Activated T-cell treated with anti-CD3 and anti-CD28 coated beads for 4 hours (primary cell): ENCODE measurements around the gene ANKRD11.

Source experiments
- DNase-seq: peaks from one replicate; pipeline ENCODE4 v3.0.0-alpha.2; 2020

ANKRD11 gene

DNA sequence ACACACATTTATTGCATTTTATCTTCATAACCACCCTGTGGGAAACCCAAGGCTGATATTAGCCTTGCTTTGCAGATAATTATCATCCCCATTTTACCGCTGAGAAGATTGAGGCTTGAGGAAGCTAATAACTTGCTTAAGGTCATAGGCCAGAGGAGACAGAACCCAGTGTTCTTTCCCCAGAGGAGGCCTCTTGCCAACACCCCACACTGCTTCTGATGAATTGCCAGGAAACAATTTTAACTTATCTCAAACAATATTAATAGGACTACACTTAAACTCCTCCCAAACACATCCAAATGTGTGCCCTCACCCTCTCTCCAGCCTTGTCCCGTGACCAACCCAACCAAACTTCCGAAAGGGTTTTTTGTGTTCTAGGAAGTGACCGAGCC is 15.7 kb upstream of the ANKRD11 start:
- DNase-seq = no peak

GRCh38 chr16:89505204-89506112 is 15.1 kb upstream of the ANKRD11 start:
- peak; percentile 85 for DNase-seq

DNA sequence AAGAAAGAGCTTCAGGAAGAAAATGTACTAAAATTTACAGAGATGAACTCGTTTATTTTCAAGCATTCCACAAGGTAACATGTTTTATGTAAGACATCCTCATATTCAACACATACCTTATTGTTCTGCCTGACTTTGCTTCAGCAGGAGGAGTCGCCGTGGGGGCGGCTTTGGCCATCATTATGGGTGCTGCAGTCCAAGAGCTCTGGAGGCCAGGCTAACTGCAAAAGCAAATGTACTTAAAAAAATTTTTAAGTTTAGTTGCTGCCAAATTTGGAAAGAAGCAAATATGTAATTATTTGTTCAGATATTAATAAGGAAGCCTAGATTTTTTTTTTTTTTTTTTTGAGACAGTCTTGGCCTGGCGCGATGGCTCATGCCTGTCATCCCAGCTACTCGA is 13.7 kb upstream of the ANKRD11 start:
- DNase-seq = no peak

DNA sequence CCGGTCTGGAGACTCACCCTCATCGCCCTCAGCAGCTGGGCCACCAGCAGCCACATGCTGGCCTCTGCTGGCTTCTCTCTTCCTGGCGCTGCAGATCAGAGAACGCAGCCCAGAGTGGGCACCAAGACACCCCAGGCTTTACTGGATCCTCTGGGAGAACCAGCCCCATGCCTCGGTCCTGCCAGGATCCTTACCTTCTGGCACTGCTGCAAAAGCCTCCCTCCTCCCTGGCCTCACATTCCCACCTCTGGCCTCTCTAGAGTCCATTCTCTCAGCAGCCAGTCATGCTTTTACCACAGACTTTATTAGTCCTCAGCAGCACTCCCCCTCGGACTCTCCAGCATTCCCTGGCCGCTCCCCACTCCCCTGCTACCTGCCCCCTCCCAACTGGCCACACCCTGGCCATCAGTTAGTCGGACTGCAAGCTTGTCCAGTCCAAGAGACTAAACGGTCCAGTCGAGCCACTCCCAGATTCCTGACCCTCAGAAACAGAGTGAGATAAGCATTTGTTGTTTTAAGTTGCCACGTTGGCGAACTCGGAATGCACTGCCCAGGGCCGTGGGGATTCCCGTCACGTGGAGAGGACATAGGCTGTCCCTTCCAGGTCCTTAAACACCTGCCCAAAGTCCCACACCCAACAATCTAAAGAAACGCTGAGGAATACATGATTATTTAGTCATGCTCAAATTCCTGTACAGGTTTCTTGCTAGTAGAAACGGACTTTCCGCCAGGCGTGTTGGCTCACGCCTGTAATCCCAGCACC is 11.9 kb upstream of the ANKRD11 start:
- no peak for DNase-seq

DNA sequence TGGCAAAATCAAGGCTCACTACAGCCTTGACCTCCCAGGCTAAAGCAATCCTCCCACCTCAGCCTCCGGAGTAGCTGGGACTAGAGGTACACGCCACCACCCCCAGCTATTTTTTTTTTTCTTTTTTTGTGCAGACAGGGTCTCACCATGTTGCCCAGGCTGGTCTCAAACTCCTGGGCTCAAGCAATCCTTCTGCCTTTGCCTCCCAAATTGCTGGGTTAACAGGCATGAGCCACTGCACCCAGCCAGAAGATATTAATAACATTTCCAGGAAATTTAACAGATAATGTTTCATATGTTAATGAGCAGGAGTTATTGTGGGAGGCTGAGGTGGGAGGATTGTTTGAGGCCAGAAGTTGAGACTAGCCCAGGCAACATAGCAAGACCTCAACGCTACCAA is 9.4 kb upstream of the ANKRD11 start:
- DNase-seq = no peak

DNA sequence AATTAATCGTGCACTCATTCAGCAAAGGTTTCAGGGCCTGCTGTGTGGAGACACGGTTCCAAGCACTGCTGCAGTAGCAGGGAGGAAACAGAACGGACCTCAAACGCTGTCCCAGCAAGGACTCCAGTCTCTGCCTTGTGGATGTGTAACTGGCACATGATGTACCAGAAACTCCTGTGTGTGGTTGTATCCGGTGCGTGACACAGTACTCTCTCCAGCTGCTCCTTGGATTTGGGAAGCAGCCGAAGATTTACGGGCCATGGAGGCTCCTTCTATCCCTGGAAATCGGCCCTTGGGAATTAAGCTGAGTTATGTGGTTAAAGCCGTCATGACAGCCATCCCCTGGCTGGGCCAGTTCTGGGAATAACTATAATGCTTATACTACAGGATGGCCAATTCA is 8.5 kb upstream of the ANKRD11 start:
- no peak for DNase-seq

GRCh38 chr16:89495121-89495520 is 4.8 kb upstream of the ANKRD11 start:
- DNase-seq = no peak

- DNase-seq = no peak
These were observed 3.4 kb upstream of the ANKRD11 start for GRCh38 chr16:89493776-89494175.

- no peak for DNase-seq
These were observed 1.8 kb upstream of the ANKRD11 start for GRCh38 chr16:89491974-89492687.

- no peak for DNase-seq
These were observed 993 bp upstream of the ANKRD11 start for GRCh38 chr16:89491238-89491869.

GRCh38 chr16:89489898-89490438 is 393 bp downstream of the ANKRD11 start:
- no peak for DNase-seq

DNA sequence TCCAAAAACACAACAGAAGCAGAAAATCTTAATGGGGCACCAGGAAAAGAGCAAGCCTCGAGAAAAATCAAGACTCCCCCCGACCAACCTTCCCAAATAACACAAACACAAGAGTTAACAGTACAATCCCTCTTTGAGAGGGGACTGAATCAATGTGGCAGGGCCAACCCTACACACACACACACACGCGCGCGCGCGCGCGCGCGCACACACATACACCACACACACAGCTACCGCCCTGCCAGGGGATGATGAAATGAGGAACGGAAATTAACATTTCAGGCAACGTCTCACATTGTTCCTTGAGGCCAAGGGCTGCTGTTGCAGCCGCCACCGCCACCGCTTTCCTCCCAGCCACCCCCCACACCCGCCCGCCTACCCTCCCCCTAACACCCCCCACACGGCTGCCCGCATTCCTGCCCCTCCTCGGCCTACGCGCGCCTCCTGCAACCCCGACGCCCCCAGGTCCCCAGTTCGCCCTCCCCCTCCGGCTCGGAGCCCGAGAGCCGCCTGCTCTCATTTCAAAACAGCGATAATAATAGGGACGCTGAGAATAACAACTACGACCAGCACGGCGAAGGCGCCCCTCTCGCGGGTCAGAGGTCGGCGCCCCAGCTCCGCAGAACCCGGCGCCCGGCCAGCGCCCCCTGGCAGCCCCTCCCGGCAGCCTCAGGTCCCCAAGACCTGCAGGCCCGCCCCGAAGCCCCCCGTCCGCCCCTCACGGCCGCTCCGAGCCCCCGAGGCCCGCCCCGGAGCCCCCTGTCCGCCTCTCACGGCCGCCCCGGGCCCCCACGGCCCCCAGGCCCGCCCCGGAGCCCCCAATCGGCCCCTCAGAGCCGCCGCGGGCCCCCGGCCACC is 1.1 kb downstream of the ANKRD11 start:
- DNase-seq = peak; percentile 81

DNA sequence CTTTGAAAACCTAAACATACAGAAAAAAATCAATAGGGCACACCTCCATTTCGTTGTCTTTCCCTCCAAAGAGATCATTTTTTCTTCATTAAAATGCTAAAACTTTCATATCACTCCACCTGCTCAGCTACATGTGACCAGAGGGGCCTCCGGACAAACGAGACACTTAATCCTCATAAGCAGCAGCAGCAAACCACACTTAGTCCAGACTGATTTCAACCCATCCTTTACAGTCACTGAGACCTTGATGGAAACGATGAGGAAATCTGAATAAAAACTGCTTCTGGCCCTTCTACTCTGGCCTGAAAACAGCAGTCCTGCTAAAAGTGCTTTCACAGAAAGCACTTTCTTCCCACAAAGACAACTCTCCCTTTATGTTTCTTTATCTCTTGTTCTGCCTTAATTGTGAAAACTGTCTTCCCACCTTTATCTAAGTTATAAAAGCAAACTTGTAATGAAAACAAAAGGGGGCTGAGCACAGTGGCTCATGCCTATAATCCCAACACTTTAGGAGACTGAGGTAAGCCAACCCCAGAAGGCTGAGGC is 4.6 kb downstream of the ANKRD11 start:
- no peak for DNase-seq

GRCh38 chr16:89484923-89485679 is 5.3 kb downstream of the ANKRD11 start:
- no peak for DNase-seq

GRCh38 chr16:89484041-89484501 is 6.3 kb downstream of the ANKRD11 start:
- no peak for DNase-seq

DNA sequence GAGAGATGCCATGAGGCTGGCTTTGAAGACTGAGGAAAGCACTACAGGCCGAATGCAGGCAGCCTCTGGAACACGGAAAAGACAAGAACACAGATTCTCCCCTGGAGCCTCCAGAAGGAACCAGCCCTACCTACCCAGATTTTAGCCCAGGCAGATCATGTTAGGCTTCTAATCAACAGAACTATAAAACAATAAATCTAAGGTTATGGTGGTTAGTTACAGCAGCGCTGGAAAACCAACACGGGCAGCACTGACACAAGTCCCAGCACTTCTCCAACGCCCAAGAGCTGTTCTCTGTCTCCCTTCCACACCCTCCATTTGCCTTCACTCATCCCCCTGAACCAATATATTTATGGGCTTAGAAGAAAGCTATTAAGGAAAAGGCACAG is 7.5 kb downstream of the ANKRD11 start:
- no peak for DNase-seq

GRCh38 chr16:89482150-89482816 is 8.1 kb downstream of the ANKRD11 start:
- DNase-seq = no peak

DNA sequence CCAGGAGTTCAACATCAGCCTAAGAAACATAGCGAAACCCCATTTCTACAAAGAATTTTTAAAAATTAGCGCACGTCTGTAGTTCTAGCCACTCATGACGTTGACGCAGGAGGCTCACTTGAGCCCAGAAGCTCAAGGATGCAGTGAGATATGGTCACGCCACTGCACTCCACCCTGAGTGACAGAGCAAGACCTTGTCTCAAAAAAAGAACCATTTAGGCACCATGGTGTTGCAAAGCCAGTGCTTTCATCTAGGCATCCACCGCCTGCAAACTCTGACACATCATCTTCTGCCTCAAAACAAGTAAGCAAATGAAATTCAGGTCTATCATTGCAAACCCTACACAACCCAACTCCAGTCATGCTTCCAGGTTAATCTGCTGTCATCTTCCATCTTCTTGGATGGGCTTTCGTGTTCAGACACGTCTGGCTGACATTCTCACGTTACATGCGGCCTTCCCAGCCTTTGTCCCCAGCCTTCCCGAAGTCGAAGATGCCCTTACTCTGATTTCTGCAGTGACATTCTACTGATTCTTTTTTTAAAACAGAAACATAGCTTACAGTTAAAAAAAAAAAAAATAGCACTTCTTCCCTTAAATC is 8.9 kb downstream of the ANKRD11 start:
- DNase-seq = no peak

DNA sequence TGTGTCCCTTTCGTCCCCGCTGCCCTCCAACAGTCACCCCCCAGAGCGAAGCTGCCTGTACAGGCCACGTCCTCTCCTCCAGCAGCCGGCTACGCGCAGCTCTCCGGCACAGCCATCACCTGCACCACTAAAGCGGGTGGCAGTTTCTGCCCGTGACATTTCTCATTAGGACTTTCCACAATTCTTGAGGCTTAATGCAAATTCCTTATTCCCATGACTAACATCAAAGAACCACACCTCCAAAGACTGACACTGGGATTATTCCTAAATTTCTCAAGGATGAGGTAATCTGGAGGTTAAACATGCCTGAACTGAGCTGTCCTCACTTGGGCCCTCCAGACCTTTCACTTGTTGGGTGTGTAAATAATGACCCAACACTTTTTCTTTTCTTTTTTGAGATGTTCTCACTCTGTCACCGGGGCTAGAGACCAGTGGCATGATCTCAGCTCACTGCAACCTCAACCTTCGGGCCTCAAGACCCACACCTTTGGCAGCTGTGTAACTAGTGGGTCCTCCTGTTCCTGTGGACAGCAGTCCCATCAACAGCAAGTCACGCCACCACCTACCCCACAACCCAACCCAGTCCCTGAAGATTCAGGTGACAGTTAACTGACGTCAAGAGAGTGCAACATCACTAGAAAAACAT is 11.7 kb downstream of the ANKRD11 start:
- DNase-seq = no peak
